Measurements from ENCODE around the gene ALDH1A1. TPM values are rescaled to one million over a fixed set of nuclear protein-coding genes. Genes with fewer than 3 reads are reported as not detected.

ALDH1A1 gene
- total RNA-seq, 1 experiment from 2014 or later = 1.9 TPM

DNA sequence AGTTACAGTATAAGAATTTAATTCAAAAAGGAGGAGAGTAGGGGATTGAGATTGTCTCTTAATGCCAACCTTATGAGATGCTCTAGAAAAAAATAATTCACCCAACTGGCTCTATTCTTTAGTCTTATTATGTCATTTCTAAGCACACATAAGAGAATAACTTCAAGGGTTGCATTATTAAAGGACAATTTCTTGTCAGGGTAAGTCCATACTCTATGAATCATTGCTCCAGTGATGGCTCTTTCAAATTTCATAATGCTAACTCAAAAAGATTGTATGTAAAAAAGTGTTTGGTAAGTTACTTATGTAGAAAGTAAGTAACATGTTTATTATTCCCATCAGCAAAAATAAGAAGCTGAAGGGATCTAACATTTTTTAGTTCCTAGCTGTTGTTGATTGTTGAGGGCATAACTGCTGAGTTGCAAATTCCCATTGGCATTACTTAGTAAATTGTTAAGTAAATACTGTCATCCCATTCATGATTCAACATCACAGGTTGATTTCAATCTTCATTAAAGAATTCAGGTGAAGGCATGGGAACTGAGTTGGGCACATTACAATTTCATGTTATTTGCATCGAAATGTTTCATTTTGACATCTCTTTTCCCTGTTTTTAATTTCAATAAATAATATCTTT is 28.6 kb downstream of the ALDH1A1 start:
- TF ChIP-seq ZNF138 (CRISPR knock-in tag; conservative IDR thresholded peaks at IDR 0.05) (no peak), EMX1 (CRISPR knock-in tag; IDR thresholded peaks at IDR 0.05) (no peak), FOXJ3 (CRISPR knock-in tag; IDR thresholded peaks at IDR 0.05; ENCODE audit: borderline replicate concordance) (no peak), ESRRA (CRISPR knock-in tag; IDR thresholded peaks at IDR 0.05; ENCODE audit: borderline replicate concordance) (no peak), NR3C1 (CRISPR knock-in tag; conservative IDR thresholded peaks at IDR 0.05; ENCODE audit: low read depth) (no peak), ZNF671 (CRISPR knock-in tag; IDR thresholded peaks at IDR 0.05) (no peak), CREB1 (CRISPR knock-in tag; IDR thresholded peaks at IDR 0.05) (no peak), MXD4 (CRISPR knock-in tag; IDR thresholded peaks at IDR 0.05; ENCODE audit: borderline replicate concordance) (no peak), MYBL2 (CRISPR knock-in tag; IDR thresholded peaks at IDR 0.05) (no peak)
- TF ChIP-seq, protein P1, sequence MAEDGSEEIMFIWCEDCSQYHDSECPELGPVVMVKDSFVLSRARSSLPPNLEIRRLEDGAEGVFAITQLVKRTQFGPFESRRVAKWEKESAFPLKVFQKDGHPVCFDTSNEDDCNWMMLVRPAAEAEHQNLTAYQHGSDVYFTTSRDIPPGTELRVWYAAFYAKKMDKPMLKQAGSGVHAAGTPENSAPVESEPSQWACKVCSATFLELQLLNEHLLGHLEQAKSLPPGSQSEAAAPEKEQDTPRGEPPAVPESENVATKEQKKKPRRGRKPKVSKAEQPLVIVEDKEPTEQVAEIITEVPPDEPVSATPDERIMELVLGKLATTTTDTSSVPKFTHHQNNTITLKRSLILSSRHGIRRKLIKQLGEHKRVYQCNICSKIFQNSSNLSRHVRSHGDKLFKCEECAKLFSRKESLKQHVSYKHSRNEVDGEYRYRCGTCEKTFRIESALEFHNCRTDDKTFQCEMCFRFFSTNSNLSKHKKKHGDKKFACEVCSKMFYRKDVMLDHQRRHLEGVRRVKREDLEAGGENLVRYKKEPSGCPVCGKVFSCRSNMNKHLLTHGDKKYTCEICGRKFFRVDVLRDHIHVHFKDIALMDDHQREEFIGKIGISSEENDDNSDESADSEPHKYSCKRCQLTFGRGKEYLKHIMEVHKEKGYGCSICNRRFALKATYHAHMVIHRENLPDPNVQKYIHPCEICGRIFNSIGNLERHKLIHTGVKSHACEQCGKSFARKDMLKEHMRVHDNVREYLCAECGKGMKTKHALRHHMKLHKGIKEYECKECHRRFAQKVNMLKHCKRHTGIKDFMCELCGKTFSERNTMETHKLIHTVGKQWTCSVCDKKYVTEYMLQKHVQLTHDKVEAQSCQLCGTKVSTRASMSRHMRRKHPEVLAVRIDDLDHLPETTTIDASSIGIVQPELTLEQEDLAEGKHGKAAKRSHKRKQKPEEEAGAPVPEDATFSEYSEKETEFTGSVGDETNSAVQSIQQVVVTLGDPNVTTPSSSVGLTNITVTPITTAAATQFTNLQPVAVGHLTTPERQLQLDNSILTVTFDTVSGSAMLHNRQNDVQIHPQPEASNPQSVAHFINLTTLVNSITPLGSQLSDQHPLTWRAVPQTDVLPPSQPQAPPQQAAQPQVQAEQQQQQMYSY (CRISPR knock-in tag; IDR thresholded peaks at IDR 0.05) = no peak
- TF ChIP-seq, protein P2, sequence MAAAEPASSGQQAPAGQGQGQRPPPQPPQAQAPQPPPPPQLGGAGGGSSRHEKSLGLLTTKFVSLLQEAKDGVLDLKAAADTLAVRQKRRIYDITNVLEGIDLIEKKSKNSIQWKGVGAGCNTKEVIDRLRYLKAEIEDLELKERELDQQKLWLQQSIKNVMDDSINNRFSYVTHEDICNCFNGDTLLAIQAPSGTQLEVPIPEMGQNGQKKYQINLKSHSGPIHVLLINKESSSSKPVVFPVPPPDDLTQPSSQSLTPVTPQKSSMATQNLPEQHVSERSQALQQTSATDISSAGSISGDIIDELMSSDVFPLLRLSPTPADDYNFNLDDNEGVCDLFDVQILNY (CRISPR knock-in tag; IDR thresholded peaks at IDR 0.05) = no peak
- TF ChIP-seq, protein P3, sequence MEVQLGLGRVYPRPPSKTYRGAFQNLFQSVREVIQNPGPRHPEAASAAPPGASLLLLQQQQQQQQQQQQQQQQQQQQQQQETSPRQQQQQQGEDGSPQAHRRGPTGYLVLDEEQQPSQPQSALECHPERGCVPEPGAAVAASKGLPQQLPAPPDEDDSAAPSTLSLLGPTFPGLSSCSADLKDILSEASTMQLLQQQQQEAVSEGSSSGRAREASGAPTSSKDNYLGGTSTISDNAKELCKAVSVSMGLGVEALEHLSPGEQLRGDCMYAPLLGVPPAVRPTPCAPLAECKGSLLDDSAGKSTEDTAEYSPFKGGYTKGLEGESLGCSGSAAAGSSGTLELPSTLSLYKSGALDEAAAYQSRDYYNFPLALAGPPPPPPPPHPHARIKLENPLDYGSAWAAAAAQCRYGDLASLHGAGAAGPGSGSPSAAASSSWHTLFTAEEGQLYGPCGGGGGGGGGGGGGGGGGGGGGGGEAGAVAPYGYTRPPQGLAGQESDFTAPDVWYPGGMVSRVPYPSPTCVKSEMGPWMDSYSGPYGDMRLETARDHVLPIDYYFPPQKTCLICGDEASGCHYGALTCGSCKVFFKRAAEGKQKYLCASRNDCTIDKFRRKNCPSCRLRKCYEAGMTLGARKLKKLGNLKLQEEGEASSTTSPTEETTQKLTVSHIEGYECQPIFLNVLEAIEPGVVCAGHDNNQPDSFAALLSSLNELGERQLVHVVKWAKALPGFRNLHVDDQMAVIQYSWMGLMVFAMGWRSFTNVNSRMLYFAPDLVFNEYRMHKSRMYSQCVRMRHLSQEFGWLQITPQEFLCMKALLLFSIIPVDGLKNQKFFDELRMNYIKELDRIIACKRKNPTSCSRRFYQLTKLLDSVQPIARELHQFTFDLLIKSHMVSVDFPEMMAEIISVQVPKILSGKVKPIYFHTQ (CRISPR knock-in tag; IDR thresholded peaks at IDR 0.05) = no peak
- TF ChIP-seq, protein P4, sequence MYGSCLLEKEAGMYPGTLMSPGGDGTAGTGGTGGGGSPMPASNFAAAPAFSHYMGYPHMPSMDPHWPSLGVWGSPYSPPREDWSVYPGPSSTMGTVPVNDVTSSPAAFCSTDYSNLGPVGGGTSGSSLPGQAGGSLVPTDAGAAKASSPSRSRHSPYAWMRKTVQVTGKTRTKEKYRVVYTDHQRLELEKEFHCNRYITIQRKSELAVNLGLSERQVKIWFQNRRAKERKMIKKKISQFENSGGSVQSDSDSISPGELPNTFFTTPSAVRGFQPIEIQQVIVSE (CRISPR knock-in tag; IDR thresholded peaks at IDR 0.05; ENCODE audit: borderline replicate concordance) = no peak
- TF ChIP-seq, protein P5, sequence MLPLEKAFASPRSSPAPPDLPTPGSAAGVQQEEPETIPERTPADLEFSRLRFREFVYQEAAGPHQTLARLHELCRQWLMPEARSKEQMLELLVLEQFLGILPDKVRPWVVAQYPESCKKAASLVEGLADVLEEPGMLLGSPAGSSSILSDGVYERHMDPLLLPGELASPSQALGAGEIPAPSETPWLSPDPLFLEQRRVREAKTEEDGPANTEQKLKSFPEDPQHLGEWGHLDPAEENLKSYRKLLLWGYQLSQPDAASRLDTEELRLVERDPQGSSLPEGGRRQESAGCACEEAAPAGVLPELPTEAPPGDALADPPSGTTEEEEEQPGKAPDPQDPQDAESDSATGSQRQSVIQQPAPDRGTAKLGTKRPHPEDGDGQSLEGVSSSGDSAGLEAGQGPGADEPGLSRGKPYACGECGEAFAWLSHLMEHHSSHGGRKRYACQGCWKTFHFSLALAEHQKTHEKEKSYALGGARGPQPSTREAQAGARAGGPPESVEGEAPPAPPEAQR (CRISPR knock-in tag; IDR thresholded peaks at IDR 0.05) = no peak
- no peaks in the 10 kb centered on the region for H3K36me3 Mint-ChIP-seq
- H3K27ac Mint-ChIP-seq = no peak overlapping the region
- POLR2A ChIA-PET = no interaction called here
- no peak for DNase-seq (ENCODE audit: low spot score)
- ATAC-seq = no peak
- H3K9me3 Mint-ChIP-seq = no peaks in the 10 kb centered on the region
- CTCF ChIA-PET = no interaction called here
- H3K27me3 Mint-ChIP-seq (ENCODE audit: low read depth) = no peaks in the 10 kb centered on the region
- H3K4me3 Mint-ChIP-seq = no peak overlapping the region
- no peaks in the 10 kb centered on the region for H3K4me1 Mint-ChIP-seq

DNA sequence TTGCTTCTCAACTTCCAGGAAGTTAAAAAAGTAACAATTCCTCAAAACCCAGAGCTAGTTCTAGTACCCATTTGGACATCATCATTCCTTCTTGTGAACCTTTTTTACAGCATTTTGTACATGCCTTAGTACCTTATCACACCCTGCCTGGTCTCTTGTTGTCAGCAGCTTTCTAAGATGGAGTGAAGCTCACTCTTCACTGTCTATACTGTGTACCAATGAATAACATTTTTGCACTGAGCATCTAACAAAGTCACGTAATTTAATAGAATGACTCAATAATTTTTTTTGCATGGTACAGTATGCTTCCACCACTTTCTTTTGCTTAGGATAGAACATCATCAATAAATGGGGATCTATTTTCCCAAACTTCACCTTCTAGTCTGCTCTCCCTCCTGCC is 29.8 kb downstream of the ALDH1A1 start:
- no peaks in the 10 kb centered on the region for H3K36me3 Mint-ChIP-seq
- no peak overlapping the region for H3K27ac Mint-ChIP-seq
- ATAC-seq = no peak
- H3K9me3 Mint-ChIP-seq = no peaks in the 10 kb centered on the region
- H3K4me1 Mint-ChIP-seq = peaks cover 10% of the 10 kb centered on the region; the same call in 1 of the 2 replicates
- no peaks in the 10 kb centered on the region for H3K27me3 Mint-ChIP-seq (ENCODE audit: low read depth)
- no peak overlapping the region for H3K4me3 Mint-ChIP-seq
- ChIA-PET POLR2A (no interaction called here), CTCF (no interaction called here)
- DNase-seq (ENCODE audit: low spot score) = no peak
- TF ChIP-seq RELA (CRISPR knock-in tag; IDR thresholded peaks at IDR 0.05; ENCODE audit: borderline replicate concordance) = no peak
- no peak for TF ChIP-seq TEAD4 (CRISPR knock-in tag; IDR thresholded peaks at IDR 0.05)
- TF ChIP-seq, protein P6, sequence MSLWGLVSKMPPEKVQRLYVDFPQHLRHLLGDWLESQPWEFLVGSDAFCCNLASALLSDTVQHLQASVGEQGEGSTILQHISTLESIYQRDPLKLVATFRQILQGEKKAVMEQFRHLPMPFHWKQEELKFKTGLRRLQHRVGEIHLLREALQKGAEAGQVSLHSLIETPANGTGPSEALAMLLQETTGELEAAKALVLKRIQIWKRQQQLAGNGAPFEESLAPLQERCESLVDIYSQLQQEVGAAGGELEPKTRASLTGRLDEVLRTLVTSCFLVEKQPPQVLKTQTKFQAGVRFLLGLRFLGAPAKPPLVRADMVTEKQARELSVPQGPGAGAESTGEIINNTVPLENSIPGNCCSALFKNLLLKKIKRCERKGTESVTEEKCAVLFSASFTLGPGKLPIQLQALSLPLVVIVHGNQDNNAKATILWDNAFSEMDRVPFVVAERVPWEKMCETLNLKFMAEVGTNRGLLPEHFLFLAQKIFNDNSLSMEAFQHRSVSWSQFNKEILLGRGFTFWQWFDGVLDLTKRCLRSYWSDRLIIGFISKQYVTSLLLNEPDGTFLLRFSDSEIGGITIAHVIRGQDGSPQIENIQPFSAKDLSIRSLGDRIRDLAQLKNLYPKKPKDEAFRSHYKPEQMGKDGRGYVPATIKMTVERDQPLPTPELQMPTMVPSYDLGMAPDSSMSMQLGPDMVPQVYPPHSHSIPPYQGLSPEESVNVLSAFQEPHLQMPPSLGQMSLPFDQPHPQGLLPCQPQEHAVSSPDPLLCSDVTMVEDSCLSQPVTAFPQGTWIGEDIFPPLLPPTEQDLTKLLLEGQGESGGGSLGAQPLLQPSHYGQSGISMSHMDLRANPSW (CRISPR knock-in tag; conservative IDR thresholded peaks at IDR 0.05; ENCODE audit: low read depth) = no peak
- TF ChIP-seq, protein P7, sequence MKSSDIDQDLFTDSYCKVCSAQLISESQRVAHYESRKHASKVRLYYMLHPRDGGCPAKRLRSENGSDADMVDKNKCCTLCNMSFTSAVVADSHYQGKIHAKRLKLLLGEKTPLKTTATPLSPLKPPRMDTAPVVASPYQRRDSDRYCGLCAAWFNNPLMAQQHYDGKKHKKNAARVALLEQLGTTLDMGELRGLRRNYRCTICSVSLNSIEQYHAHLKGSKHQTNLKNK (CRISPR knock-in tag; IDR thresholded peaks at IDR 0.05) = no peak
- TF ChIP-seq ZNF671 (CRISPR knock-in tag; IDR thresholded peaks at IDR 0.05) = no peak
- TF ChIP-seq ZNF423 (CRISPR knock-in tag; IDR thresholded peaks at IDR 0.05) = no peak
- TF ChIP-seq ZNF219 (CRISPR knock-in tag; IDR thresholded peaks at IDR 0.05; ENCODE audit: borderline replicate concordance) = no peak
- TF ChIP-seq, protein P8, sequence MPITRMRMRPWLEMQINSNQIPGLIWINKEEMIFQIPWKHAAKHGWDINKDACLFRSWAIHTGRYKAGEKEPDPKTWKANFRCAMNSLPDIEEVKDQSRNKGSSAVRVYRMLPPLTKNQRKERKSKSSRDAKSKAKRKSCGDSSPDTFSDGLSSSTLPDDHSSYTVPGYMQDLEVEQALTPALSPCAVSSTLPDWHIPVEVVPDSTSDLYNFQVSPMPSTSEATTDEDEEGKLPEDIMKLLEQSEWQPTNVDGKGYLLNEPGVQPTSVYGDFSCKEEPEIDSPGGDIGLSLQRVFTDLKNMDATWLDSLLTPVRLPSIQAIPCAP (CRISPR knock-in tag; IDR thresholded peaks at IDR 0.05) = no peak
